ENCODE results near the gene TRIM50. TPM values are rescaled to one million over a fixed set of nuclear protein-coding genes. Genes with fewer than 3 reads are reported as not detected.
"Not testable (repeated sequence)": the region's sequence is repeated elsewhere in the genome, so short reads cannot be mapped to it uniquely, and the experiment has no call there.

The TRIM50 gene
- total RNA-seq, 2 donors from 2014 or later, result 16.2 to 22.3 TPM

DNA sequence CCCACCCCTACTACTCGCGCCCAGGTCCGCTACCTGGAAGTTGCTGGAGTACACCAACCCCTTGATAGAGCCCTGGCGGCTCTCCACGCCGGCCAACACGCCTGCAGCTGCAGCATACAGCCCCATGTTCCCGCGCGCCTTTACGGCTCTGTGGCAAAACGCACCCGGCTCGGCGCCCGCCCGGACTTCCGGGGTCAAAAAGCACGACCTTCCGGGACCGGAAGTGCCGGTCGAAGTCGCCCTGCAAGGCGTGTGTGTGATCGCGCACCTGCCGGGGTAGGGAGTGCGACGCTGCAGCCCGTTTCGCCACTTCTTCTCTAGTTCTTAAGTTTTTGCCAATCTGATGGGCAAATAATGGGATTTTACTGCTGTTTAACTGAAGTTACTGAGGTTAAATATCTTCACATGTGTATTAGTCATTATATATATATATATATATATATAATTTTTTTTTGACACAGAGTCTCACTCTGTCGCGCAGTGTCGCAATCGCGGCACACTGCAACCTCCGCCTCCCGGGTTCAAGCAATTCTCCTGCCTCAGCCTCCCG, 19.1 kb downstream of the TRIM50 start, which contains the start of gene NSUN5:
TSS of gene NSUN5 (minus strand) at position 162 of the 550 bp plus-strand sequence. CDS start at position 126, 36 bp downstream.
- WGBS, 2 donors, result 10 to 19% methylated on average over 22 to 33 of the region's 40 CpGs
- peak; percentile 97 for ATAC-seq
- peak within 1 kb of the TSS; percentile 47 to 83 (median 65) for H3K27ac ChIP-seq
- peaks cover 16% of the 10 kb centered on the region for H3K4me1 ChIP-seq
- peak; percentile 90 to 94 (median 93) for DNase-seq
- H3K36me3 ChIP-seq (replicated peaks in 1 of 2; ENCODE audit: insufficient read depth in 1 of 2, low read depth in 2 of 2), result peaks cover 0 to 9% of the 10 kb centered on the region in 2 donors
- TF ChIP-seq POLR2A (IDR thresholded peaks at IDR 0.05), result peak; percentile 27 to 74 (median 68)
- TF ChIP-seq, protein P1, sequence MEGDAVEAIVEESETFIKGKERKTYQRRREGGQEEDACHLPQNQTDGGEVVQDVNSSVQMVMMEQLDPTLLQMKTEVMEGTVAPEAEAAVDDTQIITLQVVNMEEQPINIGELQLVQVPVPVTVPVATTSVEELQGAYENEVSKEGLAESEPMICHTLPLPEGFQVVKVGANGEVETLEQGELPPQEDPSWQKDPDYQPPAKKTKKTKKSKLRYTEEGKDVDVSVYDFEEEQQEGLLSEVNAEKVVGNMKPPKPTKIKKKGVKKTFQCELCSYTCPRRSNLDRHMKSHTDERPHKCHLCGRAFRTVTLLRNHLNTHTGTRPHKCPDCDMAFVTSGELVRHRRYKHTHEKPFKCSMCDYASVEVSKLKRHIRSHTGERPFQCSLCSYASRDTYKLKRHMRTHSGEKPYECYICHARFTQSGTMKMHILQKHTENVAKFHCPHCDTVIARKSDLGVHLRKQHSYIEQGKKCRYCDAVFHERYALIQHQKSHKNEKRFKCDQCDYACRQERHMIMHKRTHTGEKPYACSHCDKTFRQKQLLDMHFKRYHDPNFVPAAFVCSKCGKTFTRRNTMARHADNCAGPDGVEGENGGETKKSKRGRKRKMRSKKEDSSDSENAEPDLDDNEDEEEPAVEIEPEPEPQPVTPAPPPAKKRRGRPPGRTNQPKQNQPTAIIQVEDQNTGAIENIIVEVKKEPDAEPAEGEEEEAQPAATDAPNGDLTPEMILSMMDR (IDR thresholded peaks at IDR 0.05), result peak in 1 of 7 experiments; percentile 11
- H3K27me3 ChIP-seq, result no peaks in the 10 kb centered on the region
- no peaks in the 10 kb centered on the region for H3K9me3 ChIP-seq
- H3K4me3 ChIP-seq, result peak within 1 kb of the TSS; percentile 60 to 83
- intact Hi-C loops (cut with DNase I), result no loop called here

DNA sequence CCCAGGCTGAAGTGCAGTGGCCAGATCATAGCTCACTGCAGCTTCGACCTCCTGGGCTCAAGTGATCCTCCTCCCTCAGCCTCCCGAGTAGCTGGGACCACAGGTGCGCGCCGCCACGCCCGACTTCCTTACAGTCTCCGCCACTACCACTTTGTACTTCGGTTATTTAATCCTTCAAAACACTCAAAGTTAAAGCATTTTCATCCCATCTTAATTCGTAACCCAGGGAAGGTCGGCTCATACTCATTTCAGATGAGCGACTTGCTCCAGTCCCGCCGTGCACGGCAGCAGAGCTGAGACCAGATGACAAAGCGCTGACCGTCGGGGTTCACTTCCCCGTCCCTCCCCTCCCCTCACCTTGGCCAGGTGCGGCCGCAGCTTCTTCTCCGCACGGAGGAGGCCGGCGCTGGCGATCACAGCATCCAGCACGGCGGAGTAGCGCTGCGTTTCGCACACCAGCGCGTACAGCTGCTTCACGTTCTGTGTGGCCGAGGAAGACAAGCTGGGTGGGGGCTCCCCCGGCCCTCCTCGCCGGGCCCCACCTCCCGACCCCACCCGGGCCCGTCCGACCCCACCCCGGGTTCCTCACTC, 19.7 kb downstream of the TRIM50 start:
- intact Hi-C loops (cut with DNase I), result no loop called here
- Histone ChIP-seq H3K27ac (peak overlapping the region; percentile 47 to 83 (median 65)), H3K27me3 (no peaks in the 10 kb centered on the region), H3K4me1 (peaks cover 16% of the 10 kb centered on the region), H3K4me3 (peak overlapping the region; percentile 60 to 83), H3K36me3 (replicated peaks in 1 of 2; ENCODE audit: insufficient read depth in 1 of 2, low read depth in 2 of 2) (peaks cover 0 to 9% of the 10 kb centered on the region in 2 donors), H3K9me3 (no peaks in the 10 kb centered on the region)
- ATAC-seq, result peak; percentile 47
- peak in 1 of 4 donors; percentile 35 for DNase-seq
- no peak for TF ChIP-seq POLR2A (IDR thresholded peaks at IDR 0.05)
- TF ChIP-seq, protein P1 (IDR thresholded peaks at IDR 0.05), result no peak
- whole genome bisulfite sequencing, 2 donors, result 9 to 23% methylated on average over 23 to 43 of the region's 43 CpGs

DNA sequence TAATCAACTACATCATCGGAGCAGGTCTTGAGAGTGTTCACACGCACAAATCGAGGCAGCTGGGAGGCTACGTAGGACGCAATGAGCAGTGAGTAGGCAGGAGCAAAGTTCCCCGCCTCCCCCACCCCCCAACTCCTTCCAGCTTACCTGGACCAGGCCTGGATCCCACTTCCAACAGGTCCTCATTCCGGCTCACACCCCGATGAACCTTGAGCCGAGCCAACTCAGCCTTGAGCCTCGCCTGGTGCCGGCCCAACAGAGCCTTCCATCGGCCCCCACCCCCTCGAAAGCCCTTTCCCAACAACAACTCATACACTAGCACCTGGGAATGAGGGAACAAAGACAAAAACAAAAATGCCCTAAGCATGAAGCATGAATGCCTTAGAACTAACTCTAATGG, 20.4 kb downstream of the TRIM50 start:
- TF ChIP-seq, protein P1 (IDR thresholded peaks at IDR 0.05), result no peak
- no peak for TF ChIP-seq POLR2A (IDR thresholded peaks at IDR 0.05)
- peaks cover 16% of the 10 kb centered on the region for H3K4me1 ChIP-seq
- no peak overlapping the region for H3K4me3 ChIP-seq
- no peak overlapping the region for H3K27ac ChIP-seq
- H3K36me3 ChIP-seq (replicated peaks in 1 of 2; ENCODE audit: insufficient read depth in 1 of 2, low read depth in 2 of 2), result peaks cover 0 to 9% of the 10 kb centered on the region in 2 donors
- ATAC-seq (no peak), DNase-seq (no peak)
- no peaks in the 10 kb centered on the region for H3K9me3 ChIP-seq
- no peaks in the 10 kb centered on the region for H3K27me3 ChIP-seq
- intact Hi-C loops (cut with DNase I), result no loop called here
- 77 to 87% methylated on average over 13 of the region's 13 CpGs for WGBS, 2 donors

DNA sequence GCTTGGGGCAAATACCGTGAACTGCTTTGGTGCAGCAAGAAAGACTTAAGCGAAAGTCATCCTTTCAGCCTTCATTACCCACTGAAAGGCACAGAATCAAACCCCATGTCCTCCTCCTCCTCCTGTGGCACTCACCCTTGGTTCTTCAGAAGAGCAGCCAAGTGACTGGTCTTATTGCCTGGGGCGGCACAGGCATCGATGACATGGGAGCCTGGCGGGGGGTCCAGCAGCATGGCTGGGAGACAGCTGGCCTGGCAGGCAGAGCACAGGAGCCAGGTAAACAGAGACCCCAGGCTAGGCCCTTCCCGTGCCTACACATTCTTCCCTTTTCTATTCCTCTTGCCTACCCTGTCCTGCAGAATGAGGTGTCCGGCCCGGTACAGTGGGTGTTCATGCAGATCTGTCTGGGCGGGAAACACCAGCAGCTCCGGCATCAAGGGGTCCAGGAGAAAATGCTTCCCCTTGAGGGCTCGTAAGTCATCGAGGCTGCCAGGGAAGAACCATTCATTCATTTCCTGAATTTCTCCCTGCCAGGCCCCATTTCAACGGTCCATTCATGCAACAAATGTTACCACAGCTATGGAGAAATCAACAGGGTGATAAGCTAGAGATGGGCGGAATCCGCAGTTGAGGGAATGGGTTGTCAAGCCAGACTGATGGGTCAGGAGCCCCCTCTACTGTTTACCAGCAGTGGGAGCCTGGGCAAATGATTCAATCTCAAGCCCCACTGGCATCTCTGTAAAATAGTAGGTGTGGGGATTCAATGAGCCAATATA, 23.1 kb downstream of the TRIM50 start:
- intact Hi-C loops (cut with DNase I); H3K9me3 ChIP-seq; H3K4me3 ChIP-seq; H3K27ac ChIP-seq; H3K27me3 ChIP-seq; DNase-seq; ATAC-seq; H3K36me3 ChIP-seq (replicated peaks in 1 of 2; ENCODE audit: insufficient read depth in 1 of 2, low read depth in 2 of 2): not testable (repeated sequence)
- WGBS, 2 donors, result 81 to 87% methylated on average over 5 to 8 of the region's 15 CpGs
- H3K4me1 ChIP-seq, result peaks cover 16% of the 10 kb centered on the region

DNA sequence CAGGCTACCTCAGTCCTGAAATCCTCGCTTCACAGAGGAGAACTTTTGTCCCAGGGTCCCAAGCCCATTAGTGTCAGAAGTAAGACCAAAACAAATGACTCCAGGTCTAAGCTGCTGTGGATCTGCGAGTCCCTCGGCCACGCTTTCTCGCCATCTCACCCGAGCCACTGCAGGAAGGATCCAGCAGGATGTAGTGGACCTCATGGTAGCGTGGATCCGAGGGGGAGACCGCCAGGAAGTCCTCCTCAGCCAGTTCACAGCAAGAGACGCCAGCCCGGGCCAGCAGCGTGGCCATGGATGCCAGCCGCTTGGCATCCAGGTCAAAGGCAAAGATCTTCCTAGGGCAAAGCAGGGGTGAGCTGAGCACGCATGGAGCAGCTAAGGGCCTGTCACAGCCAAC, 23.8 kb downstream of the TRIM50 start:
- DNase-seq (no peak), ATAC-seq (no peak)
- Histone ChIP-seq H3K27ac (no peak overlapping the region), H3K9me3 (no peaks in the 10 kb centered on the region), H3K27me3 (no peaks in the 10 kb centered on the region), H3K4me3 (no peak overlapping the region), H3K36me3 (replicated peaks in 1 of 2; ENCODE audit: insufficient read depth in 1 of 2, low read depth in 2 of 2) (peaks cover 0 to 9% of the 10 kb centered on the region in 2 donors), H3K4me1 (peaks cover 12% of the 10 kb centered on the region)
- 93 to 98% methylated on average over 9 to 14 of the region's 14 CpGs for WGBS, 2 donors
- TF ChIP-seq, protein P1 (IDR thresholded peaks at IDR 0.05), result no peak
- TF ChIP-seq POLR2A (IDR thresholded peaks at IDR 0.05), result no peak
- intact Hi-C loops (cut with DNase I), result no loop called here

Data from body of pancreas (tissue), 4 donors.